ENCODE results near the gene EZR. TPM values are rescaled to one million over a fixed set of nuclear protein-coding genes. Genes with fewer than 3 reads are reported as not detected.

The EZR gene
- polyA plus RNA-seq, 1 donor (not counting 4 experiments of a cell fraction or from before 2014, with no cell fraction given), result 277 TPM

DNA sequence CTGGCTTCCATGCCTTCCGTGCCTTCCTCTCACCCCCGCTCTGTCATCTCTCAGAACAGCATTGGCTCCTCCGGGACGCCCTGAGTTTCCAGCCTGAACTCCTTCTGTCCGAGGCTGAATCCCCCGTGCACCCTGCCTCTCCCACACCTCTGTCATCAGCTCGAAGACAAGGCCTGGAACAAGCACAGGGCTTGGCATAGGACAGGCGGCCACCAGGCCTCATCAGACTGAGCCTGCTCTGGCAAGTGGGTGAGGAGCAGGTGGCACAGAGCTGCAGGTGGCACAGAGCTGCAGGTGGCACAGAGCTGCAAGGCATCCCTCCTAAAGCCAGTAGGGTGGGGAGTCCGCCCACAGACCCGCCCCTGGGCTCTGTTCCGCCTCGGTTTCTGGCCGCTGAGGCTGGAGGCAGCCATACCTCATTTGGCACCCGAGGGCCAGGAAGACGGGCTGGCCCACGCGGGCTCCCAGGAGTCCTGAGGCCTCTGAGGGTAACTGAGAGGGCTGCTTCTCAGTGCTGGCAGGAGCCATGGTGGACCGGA, 60.2 kb downstream of the EZR start:
- no peak overlapping the region for H3K4me3 ChIP-seq (ENCODE audit: control insufficient read depth in 2 of 3, extremely low read depth in 1 of 3, insufficient read depth in 2 of 3, low read depth in 1 of 3, low read length in 3 of 3)
- dilution Hi-C loops (cut with MboI; ENCODE audit: extremely low pct_ligation_motif_present, low sequenced_read_pairs), result no loop called here
- H3K79me2 ChIP-seq (ENCODE audit: control insufficient read depth, insufficient read depth, low read length), result no peaks in the 10 kb centered on the region
- H3K9me1 ChIP-seq (ENCODE audit: control insufficient read depth, extremely low read depth, insufficient read depth, low read length), result no peaks in the 10 kb centered on the region
- TF ChIP-seq, protein P1, sequence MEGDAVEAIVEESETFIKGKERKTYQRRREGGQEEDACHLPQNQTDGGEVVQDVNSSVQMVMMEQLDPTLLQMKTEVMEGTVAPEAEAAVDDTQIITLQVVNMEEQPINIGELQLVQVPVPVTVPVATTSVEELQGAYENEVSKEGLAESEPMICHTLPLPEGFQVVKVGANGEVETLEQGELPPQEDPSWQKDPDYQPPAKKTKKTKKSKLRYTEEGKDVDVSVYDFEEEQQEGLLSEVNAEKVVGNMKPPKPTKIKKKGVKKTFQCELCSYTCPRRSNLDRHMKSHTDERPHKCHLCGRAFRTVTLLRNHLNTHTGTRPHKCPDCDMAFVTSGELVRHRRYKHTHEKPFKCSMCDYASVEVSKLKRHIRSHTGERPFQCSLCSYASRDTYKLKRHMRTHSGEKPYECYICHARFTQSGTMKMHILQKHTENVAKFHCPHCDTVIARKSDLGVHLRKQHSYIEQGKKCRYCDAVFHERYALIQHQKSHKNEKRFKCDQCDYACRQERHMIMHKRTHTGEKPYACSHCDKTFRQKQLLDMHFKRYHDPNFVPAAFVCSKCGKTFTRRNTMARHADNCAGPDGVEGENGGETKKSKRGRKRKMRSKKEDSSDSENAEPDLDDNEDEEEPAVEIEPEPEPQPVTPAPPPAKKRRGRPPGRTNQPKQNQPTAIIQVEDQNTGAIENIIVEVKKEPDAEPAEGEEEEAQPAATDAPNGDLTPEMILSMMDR (optimal IDR thresholded peaks at IDR 0.05 in 1 of 3, IDR thresholded peaks at IDR 0.05 in 1 of 3, conservative IDR thresholded peaks at IDR 0.05 in 1 of 3; ENCODE audit: extremely low read depth in 1 of 3, insufficient read depth in 2 of 3, low read length in 3 of 3), result no peak
- no peak for TF ChIP-seq EZH2 (IDR thresholded peaks at IDR 0.05; ENCODE audit: low read length)
- H3K4me1 ChIP-seq (ENCODE audit: control insufficient read depth, extremely low read depth, insufficient read depth, low read length), result peaks cover 12% of the 10 kb centered on the region
- peaks cover 0 to 3% of the 10 kb centered on the region in 2 experiments for H3K36me3 ChIP-seq (ENCODE audit: control insufficient read depth in 2 of 2, extremely low read depth in 1 of 2, insufficient read depth in 2 of 2, low read length in 2 of 2)
- H3K9me3 ChIP-seq (ENCODE audit: control insufficient read depth, low read depth, low read length), result no peaks in the 10 kb centered on the region
- H2AFZ ChIP-seq (ENCODE audit: control insufficient read depth, low read length), result no peak overlapping the region
- DNase-seq (ENCODE audit: low read depth, low spot score), result no peak
- no peaks in the 10 kb centered on the region for H3K27me3 ChIP-seq (ENCODE audit: control insufficient read depth, extremely low read depth, insufficient read depth, low read length)
- H3K27ac ChIP-seq (ENCODE audit: control insufficient read depth, insufficient read depth, low read length), result no peak overlapping the region
- H3K9ac ChIP-seq (ENCODE audit: control insufficient read depth, extremely low read depth, insufficient read depth, low read length), result no peak overlapping the region
- no peak overlapping the region for H3K4me2 ChIP-seq (ENCODE audit: control insufficient read depth, extremely low read depth, insufficient read depth, low read depth, low read length)
- FAIRE-seq, result no peak
- H4K20me1 ChIP-seq (ENCODE audit: control insufficient read depth, extremely low read depth, insufficient read depth, low read length), result no peaks in the 10 kb centered on the region

DNA sequence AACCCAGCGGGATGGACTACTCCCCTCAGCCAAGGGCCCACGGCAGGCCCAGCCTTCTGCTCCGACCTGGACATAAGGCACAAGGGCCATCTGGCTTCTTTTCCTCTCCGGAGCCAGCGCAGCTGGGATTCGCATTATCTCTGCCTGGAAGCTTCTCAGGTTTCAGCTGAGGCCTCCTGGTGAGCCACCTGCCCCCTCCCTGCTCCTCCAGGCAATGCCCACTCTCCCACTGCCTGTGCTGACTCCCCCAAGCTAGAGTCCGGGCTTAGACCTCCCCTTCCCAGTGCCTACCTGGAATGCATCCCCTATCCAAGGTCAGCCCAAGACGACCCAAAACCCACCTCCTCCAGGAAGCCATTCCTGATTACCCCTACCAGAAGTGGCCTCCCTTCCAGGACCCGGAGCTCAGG, 60.7 kb downstream of the EZR start:
- no peaks in the 10 kb centered on the region for H3K9me3 ChIP-seq (ENCODE audit: control insufficient read depth, low read depth, low read length)
- no peaks in the 10 kb centered on the region for H4K20me1 ChIP-seq (ENCODE audit: control insufficient read depth, extremely low read depth, insufficient read depth, low read length)
- H3K4me1 ChIP-seq (ENCODE audit: control insufficient read depth, extremely low read depth, insufficient read depth, low read length), result peaks cover 12% of the 10 kb centered on the region
- DNase-seq (ENCODE audit: low read depth, low spot score) (no peak), FAIRE-seq (no peak)
- H3K9me1 ChIP-seq (ENCODE audit: control insufficient read depth, extremely low read depth, insufficient read depth, low read length), result no peaks in the 10 kb centered on the region
- H3K9ac ChIP-seq (ENCODE audit: control insufficient read depth, extremely low read depth, insufficient read depth, low read length), result no peak overlapping the region
- no peak overlapping the region for H2AFZ ChIP-seq (ENCODE audit: control insufficient read depth, low read length)
- dilution Hi-C loops (cut with MboI; ENCODE audit: extremely low pct_ligation_motif_present, low sequenced_read_pairs), result no loop called here
- no peaks in the 10 kb centered on the region for H3K79me2 ChIP-seq (ENCODE audit: control insufficient read depth, insufficient read depth, low read length)
- no peak overlapping the region for H3K27ac ChIP-seq (ENCODE audit: control insufficient read depth, insufficient read depth, low read length)
- no peaks in the 10 kb centered on the region for H3K27me3 ChIP-seq (ENCODE audit: control insufficient read depth, extremely low read depth, insufficient read depth, low read length)
- no peak overlapping the region for H3K4me2 ChIP-seq (ENCODE audit: control insufficient read depth, extremely low read depth, insufficient read depth, low read depth, low read length)
- no peak overlapping the region for H3K4me3 ChIP-seq (ENCODE audit: control insufficient read depth in 2 of 3, extremely low read depth in 1 of 3, insufficient read depth in 2 of 3, low read depth in 1 of 3, low read length in 3 of 3)
- TF ChIP-seq, protein P1 (optimal IDR thresholded peaks at IDR 0.05 in 1 of 3, IDR thresholded peaks at IDR 0.05 in 1 of 3, conservative IDR thresholded peaks at IDR 0.05 in 1 of 3; ENCODE audit: extremely low read depth in 1 of 3, insufficient read depth in 2 of 3, low read length in 3 of 3), result no peak
- TF ChIP-seq EZH2 (IDR thresholded peaks at IDR 0.05; ENCODE audit: low read length), result no peak
- H3K36me3 ChIP-seq (ENCODE audit: control insufficient read depth in 2 of 2, extremely low read depth in 1 of 2, insufficient read depth in 2 of 2, low read length in 2 of 2), result no peaks in the 10 kb centered on the region
